Anterior cingulate cortex (tissue), 58 donors: ENCODE measurements around the gene DDX18.
"Not testable (repeated sequence)": the region's sequence is repeated elsewhere in the genome, so short reads cannot be mapped to it uniquely, and the experiment has no call there.

Source experiments
- DNase-seq, 58 donors: peaks; one replicate each; lab custom pipeline; 2025; lab: John Stamatoyannopoulos, UW

DDX18 gene

DNA sequence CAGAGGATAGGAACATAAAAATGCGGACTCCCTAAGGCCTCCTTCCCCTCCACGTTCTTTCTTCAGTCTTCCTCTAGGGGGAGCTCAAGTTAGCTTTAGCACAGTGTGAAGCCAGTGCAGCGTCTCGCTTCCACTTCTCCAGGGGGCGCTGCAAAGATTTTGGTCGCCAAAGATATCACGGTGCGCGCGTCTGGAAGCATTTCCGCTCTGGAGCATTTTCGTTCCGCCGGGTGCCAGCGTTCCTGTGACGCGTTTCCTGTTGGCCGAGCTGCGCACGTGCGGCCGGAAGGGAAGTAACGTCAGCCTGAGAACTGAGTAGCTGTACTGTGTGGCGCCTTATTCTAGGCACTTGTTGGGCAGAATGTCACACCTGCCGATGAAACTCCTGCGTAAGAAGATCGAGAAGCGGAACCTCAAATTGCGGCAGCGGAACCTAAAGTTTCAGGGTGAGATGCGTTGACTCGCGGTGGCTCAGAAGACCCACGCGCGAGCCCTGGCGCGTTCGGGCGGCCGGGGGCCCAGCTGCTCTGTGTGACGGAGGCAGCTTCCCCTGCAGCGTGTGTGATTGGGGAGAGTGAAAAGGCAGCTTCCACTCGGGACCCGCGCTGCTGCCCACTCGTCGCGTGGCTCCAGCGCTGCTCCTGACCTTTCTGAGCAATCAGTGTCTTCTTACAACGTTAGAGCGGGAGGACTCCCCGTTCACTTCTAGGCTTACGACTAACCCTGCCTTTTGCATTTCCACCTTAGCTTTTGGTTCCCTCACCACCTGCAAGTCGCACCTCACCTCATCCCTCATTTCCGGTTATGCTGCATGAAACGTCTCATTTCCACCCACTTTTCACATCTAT, at the start of gene DDX18:
DDX18 (plus strand) TSS at position 275 of the 848 bp plus-strand sequence; CDS start at position 362, 87 bp downstream.
- DNase-seq, result peak; percentile 68 to 98 (median 95)

DNA sequence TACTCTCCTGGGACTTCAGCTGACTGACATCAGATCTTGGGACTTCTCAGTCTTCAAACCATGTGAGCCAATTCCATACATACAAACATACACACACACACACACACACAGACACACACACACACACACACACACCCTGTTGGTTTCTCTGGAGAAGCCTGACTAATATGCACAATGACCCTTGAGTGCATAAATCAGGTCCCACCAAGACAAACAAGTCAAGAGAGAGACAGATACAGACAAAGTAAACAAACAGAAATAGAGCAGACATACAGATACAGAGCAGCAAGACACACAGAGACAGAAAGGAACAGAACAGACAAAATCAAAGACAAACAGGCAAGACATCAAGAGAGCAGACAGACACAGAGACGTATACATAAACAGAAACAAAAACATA, 43.8 kb upstream of the DDX18 start:
- no peak for DNase-seq

DNA sequence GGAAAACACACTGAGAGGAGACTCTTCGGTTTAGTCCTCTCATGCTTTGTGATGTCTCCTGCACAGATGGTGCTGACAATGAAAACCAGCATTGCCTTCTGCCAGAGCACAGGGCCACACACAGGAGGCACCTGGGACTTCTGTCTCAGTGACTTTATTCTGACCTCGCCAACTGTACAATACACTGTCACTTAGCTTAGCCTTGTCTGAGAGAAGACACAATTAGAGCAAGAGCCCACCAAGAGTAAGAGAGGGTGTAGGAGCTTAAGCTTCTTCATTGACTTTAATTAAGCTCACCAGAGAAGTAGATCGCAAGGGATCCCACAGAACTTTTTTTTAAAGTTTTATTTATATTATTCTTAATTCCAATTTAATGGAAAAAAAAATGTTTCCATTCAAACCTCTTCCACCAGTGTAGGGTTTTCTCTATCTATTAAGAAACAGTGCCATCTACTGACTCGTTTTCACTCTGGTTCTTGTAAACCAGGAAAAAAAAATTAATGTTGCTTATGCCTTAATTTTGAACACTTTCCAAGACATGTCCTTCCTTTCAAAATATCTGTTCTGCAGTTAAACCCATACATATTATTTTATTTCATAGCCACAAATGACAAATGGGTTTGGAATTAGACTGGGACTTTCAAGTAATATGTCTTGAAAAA, 42.4 kb upstream of the DDX18 start:
- DNase-seq, result peak in 2 of 58 donors; percentile 1 to 12

DNA sequence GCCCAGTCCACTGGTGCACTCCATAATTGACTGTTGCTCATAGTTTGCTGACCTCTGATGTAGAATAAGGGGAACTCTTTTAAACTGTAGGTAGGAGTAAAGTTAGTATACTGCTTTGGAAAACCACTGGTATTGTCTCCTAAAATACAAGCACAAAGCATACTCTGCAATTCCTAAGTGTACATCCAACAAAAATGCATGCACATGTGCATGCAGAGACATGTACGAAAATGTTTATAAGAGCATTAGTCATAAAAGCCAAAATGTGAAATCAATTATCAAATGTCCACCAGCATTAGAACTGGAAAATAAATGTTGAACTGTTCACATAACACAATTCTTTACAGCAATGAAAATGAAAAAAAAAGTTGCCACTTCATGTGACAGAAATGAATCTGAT, 39.8 kb upstream of the DDX18 start:
- DNase-seq, result no peak

DNA sequence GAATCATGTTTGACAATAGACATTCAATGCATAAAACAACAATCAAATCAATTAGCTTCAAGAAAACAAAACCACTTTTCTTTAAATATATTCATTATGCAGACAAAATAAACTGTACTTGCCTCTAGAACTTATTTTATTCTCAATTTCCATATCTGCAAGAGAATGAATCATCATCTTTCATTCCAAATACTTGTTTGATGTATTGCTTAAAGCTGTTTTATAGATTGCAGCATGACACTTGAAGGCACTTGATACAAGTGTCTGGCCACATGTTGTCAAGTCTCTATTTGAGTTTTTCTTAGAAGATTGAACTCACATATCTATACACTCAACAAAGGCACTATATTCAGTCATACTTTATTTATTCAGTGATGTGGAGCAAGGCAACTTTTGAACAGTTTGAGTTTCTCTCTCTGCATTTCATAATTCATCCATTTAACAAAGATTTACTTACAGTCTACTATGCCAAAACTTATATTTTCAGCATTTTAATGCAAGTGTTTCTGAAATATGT, 38.7 kb upstream of the DDX18 start:
- no peak for DNase-seq

DNA sequence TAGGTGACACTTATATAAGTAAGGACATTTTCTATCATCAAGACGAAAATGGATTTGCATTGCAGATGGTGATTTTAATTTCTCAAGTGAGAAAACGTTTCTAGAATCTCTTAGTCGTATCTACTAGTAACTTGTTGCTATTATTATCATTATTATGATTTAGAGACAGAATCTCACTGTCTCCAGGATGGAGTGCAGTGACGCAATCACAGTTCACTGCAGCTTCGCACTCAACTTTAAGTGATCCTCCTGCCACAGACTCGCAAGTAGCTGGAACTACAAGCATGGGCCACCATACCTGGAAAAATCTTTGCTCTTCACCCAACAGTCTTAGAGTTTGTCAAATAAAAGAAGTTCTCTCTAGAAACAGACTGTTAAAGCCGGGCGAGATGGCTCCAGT, 37.6 kb upstream of the DDX18 start:
- no peak for DNase-seq

DNA sequence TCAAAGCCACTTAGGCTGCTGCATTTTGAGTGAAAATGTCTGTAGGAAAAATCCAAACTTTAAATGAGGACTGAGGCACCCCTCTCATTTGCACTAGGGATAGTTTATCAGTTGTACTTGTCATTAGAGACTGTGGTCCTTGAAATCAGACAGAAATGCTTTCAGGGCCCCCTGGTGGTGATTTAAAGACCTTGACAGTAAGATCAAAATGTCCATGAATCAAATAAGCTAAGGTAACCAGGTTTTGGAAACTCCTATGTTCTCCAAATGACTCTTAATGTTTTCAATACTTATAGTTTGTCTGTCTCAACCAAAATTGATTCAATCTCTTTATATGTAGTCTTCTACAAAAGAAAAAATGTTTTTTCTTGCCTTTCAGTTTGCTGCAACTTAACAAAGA, 28.8 kb upstream of the DDX18 start:
- DNase-seq, result peak in 11 of 58 donors; percentile 2 to 33 (median 14)

DNA sequence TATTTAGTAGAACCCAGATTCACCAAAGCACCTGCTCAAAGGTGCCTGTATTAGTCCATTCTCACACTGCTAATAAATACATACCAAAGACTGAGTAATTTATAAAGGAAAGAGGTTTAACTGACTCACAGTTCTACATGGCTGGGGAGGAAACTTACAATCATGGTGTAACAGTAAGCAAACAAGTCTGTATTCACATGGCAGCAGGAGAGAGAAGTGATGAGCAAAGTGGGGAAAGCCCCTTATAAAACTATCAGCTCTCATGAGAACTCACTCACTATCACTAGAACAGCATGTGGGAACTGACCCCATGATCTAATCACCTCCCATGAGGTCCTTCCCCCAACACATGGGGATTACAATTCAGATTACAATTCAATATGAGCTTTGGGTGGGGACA, 28.0 kb upstream of the DDX18 start:
- DNase-seq, result no peak

DNA sequence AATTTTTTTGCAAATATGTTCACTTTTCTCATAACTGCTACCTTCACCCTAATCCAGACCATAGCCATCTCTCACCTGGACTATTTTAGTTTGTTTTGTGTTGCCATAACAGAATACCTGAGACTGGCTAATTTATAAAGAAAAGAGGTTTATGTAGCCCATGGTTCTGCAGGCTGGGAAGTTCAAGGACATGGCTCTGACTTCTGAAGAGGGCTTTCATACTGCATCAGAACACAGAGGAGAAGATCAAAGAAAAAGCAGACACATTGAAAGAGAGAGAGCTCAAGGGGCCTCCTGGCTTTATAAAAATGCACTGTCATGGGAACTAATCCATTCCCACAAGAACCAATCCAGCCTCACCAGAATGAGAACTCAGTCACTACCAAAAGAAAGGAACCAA, 25.0 kb upstream of the DDX18 start:
- no peak for DNase-seq

DNA sequence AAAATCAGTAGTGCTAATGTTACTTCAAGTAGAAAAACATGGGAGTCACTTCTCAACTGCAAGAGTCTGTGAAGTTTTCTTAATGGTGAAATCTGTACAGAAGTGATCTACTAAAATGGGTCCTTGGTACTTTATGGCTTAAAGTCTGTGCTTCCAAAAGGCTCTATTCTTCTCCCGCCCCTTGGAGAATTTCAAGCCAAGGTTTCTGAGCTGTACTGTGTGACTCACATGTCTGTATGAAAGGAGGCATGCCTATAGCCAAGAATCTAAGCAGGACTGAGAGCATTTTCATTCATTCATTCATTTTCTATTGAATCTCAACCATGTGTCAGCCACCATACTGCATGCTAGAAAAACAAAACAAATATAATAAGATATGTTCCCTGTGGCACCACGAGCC, 19.8 kb upstream of the DDX18 start:
- no peak for DNase-seq

DNA sequence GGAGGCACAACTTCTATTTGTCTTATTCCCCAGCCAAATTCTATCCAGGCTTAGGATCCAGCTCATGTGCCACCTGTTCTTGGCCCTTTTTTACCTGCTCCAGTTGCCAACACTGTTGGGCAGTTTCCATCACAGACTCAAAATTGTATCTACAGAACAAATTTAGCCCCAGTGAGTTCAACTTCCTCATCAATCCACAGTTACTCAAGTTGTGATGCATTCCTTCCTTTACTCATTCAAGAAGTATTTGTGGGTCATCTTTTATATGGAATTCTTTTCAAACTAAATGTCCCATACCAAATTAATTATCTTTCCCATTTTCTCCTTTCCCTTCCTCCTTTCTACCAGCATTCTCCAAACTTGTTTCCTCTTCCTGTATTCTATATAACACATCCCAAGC, 12.7 kb upstream of the DDX18 start:
- no peak for DNase-seq

DNA sequence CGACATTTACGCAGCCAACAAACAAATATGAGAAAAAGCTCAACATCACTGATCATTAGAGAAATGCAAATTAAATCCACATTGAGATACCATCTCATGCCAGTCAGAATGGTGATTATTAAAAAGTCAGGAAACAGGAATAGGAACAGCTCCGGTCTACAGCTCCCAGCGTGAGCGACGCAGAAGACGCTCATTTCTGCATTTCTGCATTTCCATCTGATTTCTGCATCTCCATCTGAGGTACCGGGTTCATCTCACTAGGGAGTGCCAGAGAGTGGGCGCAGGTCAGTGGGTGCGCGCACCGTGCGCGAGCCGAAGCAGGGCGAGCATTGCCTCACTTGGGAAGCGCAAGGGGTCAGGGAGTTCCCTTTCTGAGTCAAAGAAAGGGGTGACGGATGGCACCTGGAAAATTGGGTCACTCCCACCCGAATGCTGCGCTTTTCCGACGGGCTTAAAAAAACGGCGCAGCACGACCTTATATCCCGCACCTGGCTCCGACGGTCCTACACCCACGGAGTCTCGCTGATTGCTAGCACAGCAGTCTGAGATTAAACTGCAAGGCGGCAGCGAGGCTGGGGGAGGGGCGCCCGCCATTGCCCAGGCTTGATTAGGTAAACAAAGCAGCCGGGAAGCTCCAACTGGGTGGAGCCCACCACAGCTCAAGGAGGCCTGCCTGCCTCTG, 10.7 kb upstream of the DDX18 start:
- DNase-seq, result not testable (repeated sequence)

DNA sequence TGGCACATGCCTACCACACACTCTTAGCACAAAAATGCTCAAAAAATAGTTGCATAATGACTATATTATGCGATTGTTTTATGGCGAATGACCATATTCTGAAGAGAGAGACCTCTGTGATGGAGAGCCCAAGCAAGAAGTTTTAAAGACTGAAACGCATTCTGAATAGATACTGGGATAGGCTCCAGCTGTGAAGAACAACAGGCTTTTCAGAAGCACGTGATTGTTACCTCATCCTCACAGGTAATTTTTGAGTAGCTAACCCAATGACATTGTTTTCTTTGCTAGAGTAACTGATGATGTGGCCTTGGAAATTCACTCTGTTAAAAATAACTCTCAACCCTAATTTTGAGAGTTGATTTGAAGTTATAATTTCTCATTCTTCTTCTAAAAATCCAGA, 2.0 kb upstream of the DDX18 start:
- no peak for DNase-seq

DNA sequence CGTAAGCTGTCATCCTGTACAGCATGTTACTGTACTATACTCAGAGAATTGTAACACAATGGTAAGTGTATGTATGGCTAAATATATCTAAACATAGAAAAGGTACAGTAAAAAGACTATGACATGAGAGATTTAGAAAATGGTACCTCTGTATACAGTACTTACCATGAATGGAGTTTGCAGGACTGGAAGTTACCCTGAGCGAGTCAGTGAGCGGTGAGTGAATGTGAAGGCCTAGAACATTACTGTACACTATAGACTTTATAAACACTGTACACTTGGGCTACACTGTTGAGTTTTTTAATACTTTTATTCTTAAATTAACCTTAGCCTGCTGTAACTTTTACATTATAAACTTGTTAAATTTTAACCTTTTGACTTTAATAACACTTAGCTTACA, 1.5 kb downstream of the DDX18 start:
- no peak for DNase-seq

DNA sequence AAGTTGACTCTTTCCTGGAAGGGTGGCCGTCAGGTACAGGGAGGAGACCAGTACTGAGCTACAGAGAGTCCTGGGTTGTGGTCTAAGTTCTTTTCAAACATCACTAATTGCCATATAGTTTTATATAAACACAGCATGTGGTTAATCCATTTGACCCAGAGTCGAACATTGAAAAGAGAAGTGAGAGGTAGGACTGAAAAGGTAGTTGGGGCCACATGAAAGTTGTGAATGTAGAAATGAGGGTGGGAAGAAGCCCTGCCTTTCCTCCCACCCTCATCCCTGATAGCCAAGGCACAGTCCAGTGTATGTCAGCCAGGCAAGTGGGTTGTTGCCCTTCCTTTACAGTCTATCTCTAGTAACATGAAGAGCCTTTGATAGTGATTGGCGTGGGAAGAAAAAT, 4.4 kb downstream of the DDX18 start:
- DNase-seq, result no peak

DNA sequence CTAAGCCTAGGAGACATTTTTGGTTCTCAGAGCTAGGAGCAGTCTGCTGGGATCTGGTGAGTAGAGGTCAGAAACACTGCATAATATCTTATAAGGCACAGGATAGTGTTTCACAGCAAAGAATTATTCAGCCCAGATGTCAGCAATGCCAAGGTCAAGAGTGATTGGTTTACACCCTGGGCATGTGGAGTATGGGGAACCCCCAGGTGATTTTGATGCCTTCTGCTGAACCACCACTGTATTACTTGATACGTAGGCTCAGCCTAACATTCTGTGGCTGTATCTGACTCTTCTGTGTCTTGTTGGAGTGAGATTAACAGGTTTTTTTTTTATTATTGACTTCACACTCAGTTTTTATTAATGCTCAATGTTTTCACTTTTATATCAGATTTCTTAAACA, 6.0 kb downstream of the DDX18 start:
- DNase-seq, result no peak

DNA sequence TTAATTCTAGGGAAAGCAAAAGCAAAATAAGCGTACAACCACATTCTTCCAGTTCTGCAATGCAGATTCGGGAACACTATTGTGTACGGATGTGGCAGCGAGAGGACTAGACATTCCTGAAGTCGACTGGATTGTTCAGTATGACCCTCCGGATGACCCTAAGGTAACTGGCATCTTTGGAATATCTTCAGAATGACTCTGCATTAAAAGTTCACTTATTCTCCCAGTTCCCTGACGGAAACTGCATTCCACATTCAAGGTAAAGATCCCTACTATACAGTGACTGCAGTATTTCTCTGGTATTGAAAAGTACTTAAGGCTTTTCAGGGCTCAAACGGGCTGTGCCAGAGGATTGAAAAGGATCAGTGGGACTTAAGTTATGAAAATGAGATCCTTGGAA, 10.9 kb downstream of the DDX18 start:
- DNase-seq, result no peak

DNA sequence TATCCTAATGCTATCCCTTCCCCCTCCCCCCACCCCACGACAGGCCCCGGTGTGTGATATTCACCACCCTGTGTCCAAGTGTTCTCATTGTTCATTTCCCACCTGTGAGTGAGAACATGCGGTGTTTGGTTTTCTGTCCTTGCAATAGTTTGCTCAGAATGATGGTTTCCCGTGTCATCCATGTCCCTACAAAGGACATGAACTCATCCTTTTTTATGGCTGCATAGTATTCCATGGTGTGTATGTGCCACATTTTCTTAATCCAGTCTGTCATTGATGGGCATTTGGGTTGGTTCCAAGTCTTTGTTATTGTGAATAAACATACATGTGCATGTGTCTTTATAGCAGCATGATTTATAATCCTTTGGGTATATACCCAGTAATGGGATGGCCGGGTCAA, 13.0 kb downstream of the DDX18 start:
- not testable (repeated sequence) for DNase-seq

DNA sequence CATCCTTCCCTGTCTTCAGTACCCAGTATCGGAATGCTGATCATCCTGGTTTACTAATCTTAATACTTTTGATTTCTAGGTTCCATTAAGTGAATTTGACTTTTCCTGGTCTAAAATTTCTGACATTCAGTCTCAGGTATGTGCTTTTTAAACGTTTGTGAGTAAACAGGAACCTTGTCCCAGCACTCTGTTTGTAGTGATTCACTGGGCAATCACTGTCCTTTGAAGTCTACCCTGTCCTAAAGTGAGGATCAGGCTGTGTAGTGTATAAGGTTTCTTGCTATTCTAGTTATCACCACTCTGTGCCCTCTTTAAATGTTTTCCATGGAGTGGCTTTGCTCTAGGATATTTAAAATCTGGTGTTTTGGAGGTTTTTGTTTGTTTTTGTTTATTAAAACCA, 14.4 kb downstream of the DDX18 start:
- DNase-seq, result no peak

DNA sequence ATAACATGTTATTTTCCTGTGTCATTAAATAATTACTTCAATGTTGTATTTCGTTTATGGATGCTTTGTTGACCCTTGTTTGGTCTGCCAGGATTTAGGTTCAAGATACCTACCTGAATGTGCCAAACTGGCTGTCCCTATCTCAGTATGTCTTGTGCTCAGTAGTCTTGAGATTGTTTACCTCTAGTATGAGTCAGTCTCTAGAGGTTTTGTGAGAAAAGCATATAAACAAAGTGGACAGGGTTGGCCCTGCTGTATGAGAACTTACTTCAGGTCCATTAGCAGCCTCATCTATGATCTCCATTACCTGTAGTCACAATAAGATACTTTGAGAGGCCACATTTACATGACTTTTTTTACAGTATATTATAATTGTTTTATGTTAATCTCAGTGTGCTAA, 17.8 kb downstream of the DDX18 start:
- no peak for DNase-seq

DNA sequence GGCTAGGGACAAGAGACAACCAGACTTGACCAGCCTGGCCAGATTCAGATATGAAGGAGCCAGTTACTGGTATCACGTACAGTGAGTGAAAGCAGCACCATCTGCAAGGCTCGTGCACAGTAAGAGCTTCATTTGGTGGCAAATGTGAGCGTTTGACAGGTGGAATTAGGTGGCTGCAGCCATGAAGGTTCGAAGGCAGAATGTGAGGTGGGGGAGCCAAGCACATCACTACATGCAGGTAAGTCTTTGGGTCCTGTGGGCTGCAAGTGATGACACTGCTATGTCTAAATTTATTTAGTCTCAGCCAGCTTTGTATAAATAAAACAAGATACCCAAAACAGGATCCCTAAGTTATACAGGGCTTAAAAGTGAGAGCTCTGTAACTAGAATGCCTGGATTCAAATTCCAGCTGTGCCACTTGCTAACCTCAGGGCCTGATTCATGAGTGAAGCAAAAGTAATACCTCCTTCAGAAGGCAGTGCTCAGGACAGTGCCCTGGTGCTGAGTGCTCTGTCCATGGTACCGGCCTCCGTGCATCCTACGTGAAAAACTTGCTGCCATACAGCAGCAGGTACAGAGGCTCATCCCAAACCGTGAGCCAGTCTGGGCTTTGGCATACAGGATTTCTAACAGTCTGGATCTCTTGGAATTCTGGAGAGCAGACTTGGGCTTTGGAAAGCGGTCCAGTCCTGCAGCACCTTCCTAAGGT, 18.6 kb downstream of the DDX18 start:
- DNase-seq, result no peak
